ENCODE results near the gene PABPC4L.

PABPC4L gene

GRCh38 chr4:134189480-134189879 is 12.1 kb downstream of the PABPC4L start:
- no peaks in the 10 kb centered on the region for H3K36me3 ChIP-seq (ENCODE audit: low read length)
- no peaks in the 10 kb centered on the region for H3F3A ChIP-seq (ENCODE audit: insufficient read depth)
- no peak overlapping the region for H3K4me3 ChIP-seq (ENCODE audit: insufficient read depth, low read length, poor library complexity, severe bottlenecking)
- H3K9me3 ChIP-seq (ENCODE audit: insufficient read depth, low read length): no peaks in the 10 kb centered on the region
- H3K9me2 ChIP-seq (replicated peaks; ENCODE audit: insufficient read depth, low read length): no peaks in the 10 kb centered on the region
- H4K20me1 ChIP-seq (ENCODE audit: low read depth, low read length): no peaks in the 10 kb centered on the region
- TF ChIP-seq CTCF (IDR thresholded peaks at IDR 0.05; ENCODE audit: insufficient read depth, low read length, poor library complexity, severe bottlenecking): no peak
- no peak for TF ChIP-seq EZH2phosphoT487 (conservative IDR thresholded peaks at IDR 0.05; ENCODE audit: low read length)
- no peaks in the 10 kb centered on the region for H3K79me2 ChIP-seq (ENCODE audit: insufficient read depth, low read length)
- H3K27me3 ChIP-seq (ENCODE audit: low read length): no peaks in the 10 kb centered on the region
- H3K4me2 ChIP-seq (ENCODE audit: low read depth, low read length, poor library complexity, severe bottlenecking): no peak overlapping the region
- no peak overlapping the region for H3K27ac ChIP-seq (ENCODE audit: low read depth, low read length)
- no peak overlapping the region for H2AFZ ChIP-seq (ENCODE audit: low read depth, low read length, severe bottlenecking)
- H3K9ac ChIP-seq (ENCODE audit: low read length): no peak overlapping the region

GRCh38 chr4:134178706-134179105 is 22.9 kb downstream of the PABPC4L start:
- Histone ChIP-seq H3K4me3 (ENCODE audit: insufficient read depth, low read length, poor library complexity, severe bottlenecking) (no peak overlapping the region), H3K9me3 (ENCODE audit: insufficient read depth, low read length) (no peaks in the 10 kb centered on the region), H3K27me3 (ENCODE audit: low read length) (no peaks in the 10 kb centered on the region), H2AFZ (ENCODE audit: low read depth, low read length, severe bottlenecking) (no peak overlapping the region), H3K27ac (ENCODE audit: low read depth, low read length) (no peak overlapping the region), H3F3A (ENCODE audit: insufficient read depth) (no peaks in the 10 kb centered on the region), H3K36me3 (ENCODE audit: low read length) (no peaks in the 10 kb centered on the region), H3K79me2 (ENCODE audit: insufficient read depth, low read length) (no peaks in the 10 kb centered on the region), H3K9me2 (replicated peaks; ENCODE audit: insufficient read depth, low read length) (no peaks in the 10 kb centered on the region), H3K4me2 (ENCODE audit: low read depth, low read length, poor library complexity, severe bottlenecking) (no peak overlapping the region), H4K20me1 (ENCODE audit: low read depth, low read length) (no peaks in the 10 kb centered on the region), H3K9ac (ENCODE audit: low read length) (no peak overlapping the region)
- TF ChIP-seq CTCF (IDR thresholded peaks at IDR 0.05; ENCODE audit: insufficient read depth, low read length, poor library complexity, severe bottlenecking) (no peak), EZH2phosphoT487 (conservative IDR thresholded peaks at IDR 0.05; ENCODE audit: low read length) (no peak)

GRCh38 chr4:134174271-134174670 is 27.3 kb downstream of the PABPC4L start:
- no peaks in the 10 kb centered on the region for H3K27me3 ChIP-seq (ENCODE audit: low read length)
- no peak overlapping the region for H3K27ac ChIP-seq (ENCODE audit: low read depth, low read length)
- no peaks in the 10 kb centered on the region for H3K36me3 ChIP-seq (ENCODE audit: low read length)
- H3K79me2 ChIP-seq (ENCODE audit: insufficient read depth, low read length): no peaks in the 10 kb centered on the region
- no peak overlapping the region for H3K4me2 ChIP-seq (ENCODE audit: low read depth, low read length, poor library complexity, severe bottlenecking)
- H2AFZ ChIP-seq (ENCODE audit: low read depth, low read length, severe bottlenecking): no peak overlapping the region
- H4K20me1 ChIP-seq (ENCODE audit: low read depth, low read length): no peaks in the 10 kb centered on the region
- H3K9ac ChIP-seq (ENCODE audit: low read length): no peak overlapping the region
- no peak overlapping the region for H3K4me3 ChIP-seq (ENCODE audit: insufficient read depth, low read length, poor library complexity, severe bottlenecking)
- H3K9me3 ChIP-seq (ENCODE audit: insufficient read depth, low read length): no peaks in the 10 kb centered on the region
- H3K9me2 ChIP-seq (replicated peaks; ENCODE audit: insufficient read depth, low read length): no peaks in the 10 kb centered on the region
- TF ChIP-seq EZH2phosphoT487 (conservative IDR thresholded peaks at IDR 0.05; ENCODE audit: low read length): no peak
- no peak for TF ChIP-seq CTCF (IDR thresholded peaks at IDR 0.05; ENCODE audit: insufficient read depth, low read length, poor library complexity, severe bottlenecking)
- H3F3A ChIP-seq (ENCODE audit: insufficient read depth): no peaks in the 10 kb centered on the region
